H9 (cell line): ENCODE data around the gene LDLRAP1. TPM values are rescaled to one million over a fixed set of nuclear protein-coding genes. Genes with fewer than 3 reads are reported as not detected.

ENCODE experiments used
- DNase-seq: peaks from one replicate; pipeline ENCODE4 v3.0.0-alpha.2; 2017
- H2AFZ ChIP-seq: one replicate; pipeline ENCODE4 v1.6.1; 2013; ENCODE audit warnings: mild to moderate bottlenecking, low read length, control low read depth, moderate library complexity
- H2AK5ac ChIP-seq: 2 replicates; pipeline ENCODE4 v1.6.1; 2013; ENCODE audit warnings: low read length, control low read depth, mixed read lengths; ENCODE audit not compliant: insufficient read length
- H2BK120ac ChIP-seq: one replicate; pipeline ENCODE4 v1.6.1; 2013; ENCODE audit warnings: low read depth, mild to moderate bottlenecking, low read length, control low read depth, inconsistent platforms; ENCODE audit not compliant: poor library complexity, severe bottlenecking
- H2BK12ac ChIP-seq: 2 replicates; pipeline ENCODE4 v1.6.1; 2013; ENCODE audit warnings: low read length, control low read depth, mixed read lengths, low read depth; ENCODE audit not compliant: insufficient read length
- H2BK15ac ChIP-seq: 2 replicates; pipeline ENCODE4 v1.6.1; 2013; ENCODE audit warnings: low read depth, low read length, control low read depth
- H2BK20ac ChIP-seq: one replicate; pipeline ENCODE4 v1.6.1; 2013; ENCODE audit warnings: low read depth, mild to moderate bottlenecking, low read length, control low read depth, inconsistent platforms; ENCODE audit not compliant: poor library complexity, severe bottlenecking
- H2BK5ac ChIP-seq: 2 replicates; pipeline ENCODE4 v1.6.1; 2013; ENCODE audit warnings: low read length, control low read depth, mixed read lengths; ENCODE audit not compliant: insufficient read length
- H3K14ac ChIP-seq: 2 replicates; pipeline ENCODE4 v1.6.1; 2013; ENCODE audit warnings: low read length, control low read depth; ENCODE audit not compliant: insufficient read depth
- H3K18ac ChIP-seq: 2 replicates; pipeline ENCODE4 v1.6.1; 2013; ENCODE audit warnings: low read depth, mild to moderate bottlenecking, mixed read lengths, low read length, control low read depth; ENCODE audit not compliant: insufficient read length
- H3K23ac ChIP-seq: 2 replicates; pipeline ENCODE4 v1.6.1; 2013; ENCODE audit warnings: low read length, control low read depth, mixed read lengths, low read depth; ENCODE audit not compliant: insufficient read length
- H3K23me2 ChIP-seq: 2 replicates; pipeline ENCODE4 v1.6.1; 2013; ENCODE audit warnings: low read depth, mild to moderate bottlenecking, mixed read lengths, low read length, control low read depth; ENCODE audit not compliant: insufficient read length, poor library complexity, severe bottlenecking
- H3K27ac ChIP-seq: 2 replicates; pipeline ENCODE4 v1.5.1; 2013; ENCODE audit warnings: low read length, control low read depth, mixed read lengths, low read depth; ENCODE audit not compliant: insufficient read length
- H3K27me3 ChIP-seq: 2 replicates; pipeline ENCODE4 v1.6.1; 2013; ENCODE audit warnings: low read length, control low read depth, inconsistent platforms; ENCODE audit not compliant: insufficient read depth
- H3K4ac ChIP-seq: 2 replicates; pipeline ENCODE4 v1.6.1; 2013; ENCODE audit warnings: low read depth, mild to moderate bottlenecking, control low read depth, inconsistent platforms, low read length, moderate library complexity
- H3K4me1 ChIP-seq: 2 replicates; pipeline ENCODE4 v1.6.1; 2013; ENCODE audit warnings: low read length, control low read depth, inconsistent platforms; ENCODE audit not compliant: insufficient read depth
- H3K4me2 ChIP-seq: 2 replicates; pipeline ENCODE4 v1.6.1; 2013; ENCODE audit warnings: low read length, control low read depth, mixed read lengths; ENCODE audit not compliant: insufficient read length, insufficient read depth
- H3K56ac ChIP-seq: 2 replicates; pipeline ENCODE4 v1.6.1; 2013; ENCODE audit warnings: low read depth, mild to moderate bottlenecking, mixed read lengths, low read length, control low read depth; ENCODE audit not compliant: insufficient read length
- H3K79me1 ChIP-seq: 2 replicates; pipeline ENCODE4 v1.6.1; 2013; ENCODE audit warnings: low read depth, mild to moderate bottlenecking, moderate library complexity, low read length, control low read depth, inconsistent platforms; ENCODE audit not compliant: insufficient read depth, poor library complexity, severe bottlenecking
- H3K79me2 ChIP-seq: 2 replicates; pipeline ENCODE4 v1.6.1; 2013; ENCODE audit warnings: low read length, control low read depth, inconsistent platforms; ENCODE audit not compliant: insufficient read depth
- H3K9ac ChIP-seq: 2 replicates; pipeline ENCODE4 v1.6.1; 2013; ENCODE audit warnings: low read length, control low read depth, mixed read lengths; ENCODE audit not compliant: insufficient read length; ENCODE audit errors: extremely low read depth
- H3K9me3 ChIP-seq: one replicate; pipeline ENCODE4 v1.6.1; 2013; ENCODE audit warnings: low read depth, low read length, inconsistent platforms; ENCODE audit not compliant: control insufficient read depth
- H3T11ph ChIP-seq: one replicate; pipeline ENCODE4 v1.6.1; 2013; ENCODE audit warnings: mild to moderate bottlenecking, low read length, control low read depth, inconsistent platforms
- H4K20me1 ChIP-seq: one replicate; pipeline ENCODE4 v1.6.1; 2013; ENCODE audit not compliant: control insufficient read depth, insufficient read length, insufficient read depth
- H4K5ac ChIP-seq: 2 replicates; pipeline ENCODE4 v1.6.1; 2013; ENCODE audit warnings: low read depth, mild to moderate bottlenecking, mixed read lengths, low read length, control low read depth; ENCODE audit not compliant: insufficient read length
- H4K8ac ChIP-seq: replicated peaks from 2 replicates; pipeline ENCODE4 v1.6.1; 2013; ENCODE audit warnings: low read length, control low read depth, mixed read lengths, low read depth; ENCODE audit not compliant: insufficient read length
- H4K91ac ChIP-seq: 2 replicates; pipeline ENCODE4 v1.6.1; 2013; ENCODE audit warnings: low read depth, mild to moderate bottlenecking, moderate library complexity, mixed read lengths, low read length, control low read depth; ENCODE audit not compliant: insufficient read length
- H3K27ac Mint-ChIP-seq, 3 experiments: 2 replicates in 2 of 3; 3 replicates in 1 of 3; pipeline ENCODE4 v1.8.0; 2020 to 2021; ENCODE audit warnings: mixed read lengths in 3 of 3, mild to moderate bottlenecking in 1 of 3, moderate library complexity in 1 of 3
- H3K27me3 Mint-ChIP-seq: 2 replicates; pipeline ENCODE4 v1.8.0; 2021; ENCODE audit warnings: low read depth, mild to moderate bottlenecking, moderate library complexity, mixed read lengths
- H3K36me3 Mint-ChIP-seq, 3 experiments: 2 replicates in 2 of 3; 3 replicates in 1 of 3; pipeline ENCODE4 v1.8.0; 2020 to 2021; ENCODE audit warnings: low read depth in 3 of 3, mixed read lengths in 3 of 3; ENCODE audit not compliant: insufficient read depth in 1 of 3
- H3K4me1 Mint-ChIP-seq, 2 experiments: 2 replicates each; pipeline ENCODE4 v1.8.0; 2020; ENCODE audit warnings: mixed read lengths in 2 of 2
- H3K4me3 Mint-ChIP-seq, 2 experiments: 2 replicates in 1 of 2; 3 replicates in 1 of 2; pipeline ENCODE4 v1.8.0; 2020 to 2021; ENCODE audit warnings: mild to moderate bottlenecking in 2 of 2, mixed read lengths in 2 of 2, moderate library complexity in 1 of 2
- H3K9me3 Mint-ChIP-seq, 2 experiments: 2 replicates in 1 of 2; 3 replicates in 1 of 2; pipeline ENCODE4 v1.8.0; 2020; ENCODE audit warnings: mild to moderate bottlenecking in 2 of 2, mixed read lengths in 2 of 2, moderate library complexity in 1 of 2
- CTCF ChIP-seq: fragments of 200-600 bp; sonication (generic); conservative IDR thresholded peaks from 3 replicates; pipeline ENCODE4 v1.8.0; 2021; ENCODE audit warnings: antibody characterized with exemption, mild to moderate bottlenecking
- WGBS: extraction: QIAGEN DNeasy Blood & Tissue Kit; methylation state at CpG from one replicate; pipeline ENCODE4 v1.1.7; 2013; ENCODE audit warnings: missing lambda C conversion rate, low lambda C conversion rate, mixed read lengths; ENCODE audit not compliant: insufficient read length; ENCODE audit errors: extremely low coverage; 5-methylcytosine and 5-hydroxymethylcytosine counted together
- total RNA-seq: library from RNA; stranded (reverse); gene quantifications from 2 replicates; pipeline ENCODE4 v1.2.1, GENCODE V29; 2021

The LDLRAP1 gene
- total RNA-seq, 1 experiment from 2014 or later, result 15.7 TPM

- Histone ChIP-seq H4K91ac (no peak overlapping the region), H3K18ac (no peak overlapping the region), H4K5ac (no peak overlapping the region), H3K56ac (no peak overlapping the region), H2BK15ac (no peak overlapping the region), H4K20me1 (no peaks in the 10 kb centered on the region), H3K79me1 (no peaks in the 10 kb centered on the region), H3K27me3 (no peaks in the 10 kb centered on the region), H3K9ac (no peak overlapping the region), H2BK12ac (no peak overlapping the region), H3K4ac (no peak overlapping the region), H2BK20ac (no peak overlapping the region), H3K14ac (no peak overlapping the region), H3K79me2 (no peaks in the 10 kb centered on the region), H3K23ac (no peak overlapping the region), H3K9me3 (no peaks in the 10 kb centered on the region), H3K27ac (no peak overlapping the region), H2AK5ac (no peak overlapping the region), H2BK5ac (no peak overlapping the region), H2BK120ac (no peak overlapping the region), H4K8ac (no peak overlapping the region), H2AFZ (no peak overlapping the region), H3K4me1 (no peaks in the 10 kb centered on the region), H3K4me2 (no peak overlapping the region), H3T11ph (no peak overlapping the region), H3K23me2 (no peaks in the 10 kb centered on the region)
- Mint-ChIP-seq H3K4me1 (peaks cover 10 to 11% of the 10 kb centered on the region in 2 experiments), H3K36me3 (no peaks in the 10 kb centered on the region), H3K4me3 (no peak overlapping the region), H3K27ac (peak overlapping the region in 1 of 3 experiments; percentile 1; a peak in 1 of 7 replicates), H3K9me3 (no peaks in the 10 kb centered on the region), H3K27me3 (peaks cover 2% of the 10 kb centered on the region)
- no peak for TF ChIP-seq CTCF
- WGBS, result no CpG with 5 or more reads among the region's 2 CpGs
- DNase-seq, result no peak
Measured at GRCh38 chr1:25550155-25550506, 6.7 kb downstream of the LDLRAP1 start.
